Endothelial cell of umbilical vein (primary cell): ENCODE results near the gene ZNF749.
A peak's percentile ranks its signal among the peaks of the same experiment; 100 is the strongest.

Experiments used
- CTCF ChIP-seq, 2 donors: IDR thresholded peaks; 1 replicate in 1 of 2; 2 replicates in 1 of 2; pipeline ENCODE4 v1.5.1; 2011; ENCODE audit warnings: low read length in 2 of 2, mild to moderate bottlenecking in 2 of 2, moderate library complexity in 2 of 2, control low read depth in 1 of 2, inconsistent platforms in 1 of 2, low read depth in 1 of 2; ENCODE audit not compliant: insufficient read depth in 1 of 2; ENCODE audit errors: extremely low read depth in 1 of 2
- JUN ChIP-seq: IDR thresholded peaks from 2 replicates; pipeline ENCODE4 v1.6.1; 2011; ENCODE audit warnings: borderline replicate concordance, low read depth; ENCODE audit not compliant: insufficient read length, insufficient read depth
- MYC ChIP-seq: IDR thresholded peaks from one replicate; pipeline ENCODE4 v1.6.1; 2011; ENCODE audit warnings: mild to moderate bottlenecking, low read depth, low read length
- POLR2A ChIP-seq: IDR thresholded peaks from 2 replicates; pipeline ENCODE4 v1.6.1; 2012; ENCODE audit warnings: low read depth, mild to moderate bottlenecking, control low read depth, low read length
- POLR2AphosphoS5 ChIP-seq: IDR thresholded peaks from 2 replicates; pipeline ENCODE4 v1.6.1; 2012; ENCODE audit warnings: low read depth, mild to moderate bottlenecking, control low read depth, low read length, moderate library complexity; ENCODE audit not compliant: insufficient read depth

- no peak for TF ChIP-seq POLR2A
- TF ChIP-seq CTCF (IDR thresholded peaks at IDR 0.05; ENCODE audit: extremely low read depth in 1 of 2, insufficient read depth in 1 of 2, low read depth in 1 of 2, low read length in 2 of 2), result peak in 1 of 2 donors; percentile 31
- TF ChIP-seq MYC, result no peak
- TF ChIP-seq POLR2AphosphoS5, result peak; percentile 29
- TF ChIP-seq JUN, result peak; percentile 76
These were observed 45.2 kb upstream of the ZNF749 start, which contains the start of gene ZNF548 for GRCh38 chr19:57389730-57390598.
